Measurements from ENCODE around the gene STAT5A. TPM values are rescaled to one million over a fixed set of nuclear protein-coding genes. Genes with fewer than 3 reads are reported as not detected.
A peak's percentile ranks its signal among the peaks of the same experiment; 100 is the strongest.

STAT5A gene
- total and polyA plus RNA-seq, 3 donors from 2014 or later: 13.7 to 37.0 (median 27.8) TPM

DNA sequence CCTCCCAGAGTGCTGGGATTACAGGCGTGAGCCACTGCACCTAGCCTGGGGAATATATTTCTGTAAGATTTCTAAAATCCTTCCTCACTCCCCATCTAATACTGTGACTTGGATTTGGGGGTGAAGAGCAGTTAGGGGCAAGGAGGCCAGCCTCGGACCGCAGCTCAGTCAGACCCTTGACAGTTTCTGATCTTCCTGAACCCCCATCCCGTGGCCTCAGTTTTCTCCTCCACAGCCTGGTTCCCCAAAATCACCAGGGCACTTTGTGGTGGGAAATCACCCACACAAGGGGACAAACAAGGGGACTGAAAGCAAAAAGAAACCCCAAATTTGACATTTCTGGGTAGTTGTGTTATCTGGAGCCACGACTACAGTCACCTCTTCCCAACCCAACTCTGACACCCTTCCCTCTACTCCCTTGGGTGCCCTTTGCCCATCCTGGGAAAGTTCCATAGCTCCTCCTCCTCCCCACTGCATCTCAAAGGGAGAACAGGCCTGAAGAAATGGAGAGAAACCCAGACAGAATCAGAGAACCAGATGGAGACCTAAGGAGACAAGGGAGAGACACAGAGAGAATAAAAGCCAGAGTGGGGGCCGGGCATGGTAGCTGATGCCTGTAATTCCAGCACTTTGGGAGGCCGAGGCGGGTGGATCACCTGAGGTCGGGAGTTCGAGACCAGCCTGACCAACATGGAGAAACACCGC is 2.8 kb upstream of the STAT5A start:
- Histone ChIP-seq H3K9me3 (no peaks in the 10 kb centered on the region), H3K36me3 (ENCODE audit: low read depth, missing control alignments) (no peaks in the 10 kb centered on the region), H3K4me1 (peaks cover 12% of the 10 kb centered on the region), H3K27me3 (no peaks in the 10 kb centered on the region), H3K4me3 (no peak overlapping the region), H3K27ac (no peak overlapping the region)
- no peak for DNase-seq
- 94 to 96% methylated on average over 10 to 11 of the region's 11 CpGs for WGBS, 2 donors
- TF ChIP-seq POLR2A (IDR thresholded peaks at IDR 0.05): no peak
- TF ChIP-seq, protein P1, sequence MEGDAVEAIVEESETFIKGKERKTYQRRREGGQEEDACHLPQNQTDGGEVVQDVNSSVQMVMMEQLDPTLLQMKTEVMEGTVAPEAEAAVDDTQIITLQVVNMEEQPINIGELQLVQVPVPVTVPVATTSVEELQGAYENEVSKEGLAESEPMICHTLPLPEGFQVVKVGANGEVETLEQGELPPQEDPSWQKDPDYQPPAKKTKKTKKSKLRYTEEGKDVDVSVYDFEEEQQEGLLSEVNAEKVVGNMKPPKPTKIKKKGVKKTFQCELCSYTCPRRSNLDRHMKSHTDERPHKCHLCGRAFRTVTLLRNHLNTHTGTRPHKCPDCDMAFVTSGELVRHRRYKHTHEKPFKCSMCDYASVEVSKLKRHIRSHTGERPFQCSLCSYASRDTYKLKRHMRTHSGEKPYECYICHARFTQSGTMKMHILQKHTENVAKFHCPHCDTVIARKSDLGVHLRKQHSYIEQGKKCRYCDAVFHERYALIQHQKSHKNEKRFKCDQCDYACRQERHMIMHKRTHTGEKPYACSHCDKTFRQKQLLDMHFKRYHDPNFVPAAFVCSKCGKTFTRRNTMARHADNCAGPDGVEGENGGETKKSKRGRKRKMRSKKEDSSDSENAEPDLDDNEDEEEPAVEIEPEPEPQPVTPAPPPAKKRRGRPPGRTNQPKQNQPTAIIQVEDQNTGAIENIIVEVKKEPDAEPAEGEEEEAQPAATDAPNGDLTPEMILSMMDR (IDR thresholded peaks at IDR 0.05): no peak
- intact Hi-C loops (cut with DNase I; ENCODE audit: low total_unique reads): no loop called here

DNA sequence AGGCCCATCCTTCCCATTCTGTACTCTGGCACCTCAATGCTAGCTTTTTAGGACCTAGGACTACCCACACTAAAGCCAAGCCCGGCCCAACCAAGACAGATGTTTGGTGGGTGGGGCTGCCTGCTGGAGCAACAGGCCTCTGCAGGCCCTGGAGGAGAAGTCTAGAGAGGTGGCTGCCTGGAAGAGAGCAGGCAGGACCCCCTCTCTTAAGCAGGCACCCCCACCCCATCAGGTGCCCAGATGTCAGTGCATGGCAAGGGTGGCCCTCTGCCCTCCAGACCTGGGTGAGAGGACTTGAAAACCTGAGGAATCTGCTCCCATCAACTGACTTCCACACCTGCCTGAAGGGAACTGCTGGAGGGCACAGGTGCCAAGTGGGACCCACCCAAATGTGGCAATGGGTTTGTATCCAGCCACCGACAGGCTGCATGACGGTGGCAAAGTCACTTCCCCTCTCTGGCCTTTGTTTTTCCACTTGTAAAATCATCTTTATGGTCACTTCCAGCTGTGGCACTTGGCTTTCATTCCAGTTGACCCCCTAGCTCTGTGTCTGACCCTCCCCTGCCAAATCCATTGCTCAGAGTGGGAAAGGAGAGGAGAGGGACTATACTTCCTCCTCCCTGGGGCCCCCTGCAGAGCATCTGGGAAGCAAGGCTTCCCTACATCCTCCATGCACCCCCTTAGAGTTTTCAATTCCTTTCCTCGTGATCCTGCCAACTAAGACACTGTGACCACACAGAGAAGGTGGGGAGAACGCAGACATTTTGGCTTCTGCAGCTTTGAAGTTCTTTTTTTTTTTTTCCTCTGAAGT is 1.7 kb upstream of the STAT5A start:
- peaks cover 12% of the 10 kb centered on the region for H3K4me1 ChIP-seq
- H3K36me3 ChIP-seq (ENCODE audit: low read depth, missing control alignments): no peaks in the 10 kb centered on the region
- H3K27ac ChIP-seq: peak overlapping the region; percentile 85 to 91
- H3K27me3 ChIP-seq: no peaks in the 10 kb centered on the region
- H3K4me3 ChIP-seq: no peak overlapping the region
- no peaks in the 10 kb centered on the region for H3K9me3 ChIP-seq
- intact Hi-C loops (cut with DNase I; ENCODE audit: low total_unique reads): no loop called here
- peak; percentile 58 for DNase-seq
- no peak for TF ChIP-seq POLR2A (IDR thresholded peaks at IDR 0.05)
- TF ChIP-seq, protein P1 (IDR thresholded peaks at IDR 0.05): no peak
- WGBS, 2 donors: 42 to 52% methylated on average over 5 of the region's 5 CpGs

DNA sequence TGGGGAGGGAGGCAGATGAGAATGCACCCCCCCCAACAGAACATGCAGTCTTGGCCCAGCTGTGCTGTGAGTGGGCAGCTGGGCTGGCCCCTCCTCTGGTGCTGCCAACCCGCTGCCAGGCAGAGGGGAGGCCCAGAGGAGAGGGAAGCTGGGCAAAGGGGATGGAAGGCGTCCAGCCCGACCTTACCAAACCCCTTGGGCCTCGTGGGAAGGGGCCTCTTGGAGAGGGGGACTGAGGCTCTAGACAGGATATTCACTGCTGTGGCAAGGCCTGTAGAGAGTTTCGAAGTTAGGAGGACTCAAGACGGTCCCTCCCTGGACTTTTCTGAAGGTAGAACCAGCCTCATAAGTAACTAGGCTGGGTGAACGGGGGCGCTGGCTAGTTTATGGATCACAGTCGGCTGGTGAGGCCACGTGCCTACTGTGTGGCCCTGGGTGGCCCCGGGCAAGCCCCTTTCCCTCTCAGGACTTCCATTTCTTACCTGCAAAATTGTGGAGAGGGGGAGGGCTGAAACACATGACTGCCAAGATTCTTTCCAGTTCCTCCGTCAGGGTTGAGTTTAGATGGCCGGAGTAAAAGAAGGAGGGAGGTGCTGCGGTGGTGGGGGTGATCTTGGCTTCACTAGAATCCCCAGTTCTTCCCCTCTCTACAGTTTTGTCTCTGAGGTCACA is 857 bp upstream of the STAT5A start:
- Histone ChIP-seq H3K36me3 (ENCODE audit: low read depth, missing control alignments) (no peaks in the 10 kb centered on the region), H3K9me3 (no peaks in the 10 kb centered on the region), H3K27me3 (no peaks in the 10 kb centered on the region), H3K4me1 (peaks cover 16% of the 10 kb centered on the region), H3K27ac (peak overlapping the region; percentile 85 to 91), H3K4me3 (peak overlapping the region; percentile 65 to 69)
- peak; percentile 57 for DNase-seq
- WGBS, 2 donors: 5 to 18% methylated on average over 10 to 14 of the region's 14 CpGs
- intact Hi-C loops (cut with DNase I; ENCODE audit: low total_unique reads): no loop called here
- no peak for TF ChIP-seq POLR2A (IDR thresholded peaks at IDR 0.05)
- TF ChIP-seq, protein P1 (IDR thresholded peaks at IDR 0.05): no peak

DNA sequence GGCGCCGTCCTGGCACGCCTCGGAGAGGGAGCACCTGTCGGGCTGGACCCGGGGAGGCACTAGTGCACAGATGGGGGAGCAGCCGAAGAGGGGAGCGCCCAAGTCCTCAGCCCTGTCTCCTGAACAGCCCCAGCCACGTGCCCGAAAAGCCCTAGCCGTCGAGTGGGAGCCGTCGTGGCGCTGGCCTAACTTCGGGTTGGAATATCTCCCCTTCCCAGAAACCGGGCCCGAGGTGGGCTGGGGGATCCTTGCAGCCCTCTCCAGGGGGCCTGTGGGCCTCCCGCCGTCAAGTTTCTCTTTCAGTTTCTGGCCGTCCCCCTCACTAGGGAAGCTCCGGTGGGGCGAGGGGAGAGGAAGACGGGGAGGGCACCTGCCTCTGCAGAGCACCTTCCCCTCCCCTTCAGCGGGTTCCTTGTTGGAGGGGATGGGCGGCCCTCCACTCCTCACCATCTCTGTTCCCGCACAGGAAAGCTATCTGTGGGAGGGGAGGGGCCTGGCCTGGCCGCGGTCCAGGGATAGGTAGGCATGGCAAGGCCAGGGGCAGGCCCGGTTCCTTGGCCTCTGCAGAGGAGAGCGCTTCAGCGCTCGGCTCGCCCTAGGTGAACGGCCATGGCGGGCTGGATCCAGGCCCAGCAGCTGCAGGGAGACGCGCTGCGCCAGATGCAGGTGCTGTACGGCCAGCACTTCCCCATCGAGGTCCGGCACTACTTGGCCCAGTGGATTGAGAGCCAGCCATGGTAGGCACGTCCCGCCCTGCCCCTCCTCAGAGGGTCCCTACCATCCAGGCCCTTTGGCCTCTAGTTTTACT is 709 bp downstream of the STAT5A start:
- WGBS, 2 donors: 15 to 29% methylated on average over 8 to 39 of the region's 44 CpGs
- Histone ChIP-seq H3K27ac (peak overlapping the region; percentile 77 to 91), H3K9me3 (no peaks in the 10 kb centered on the region), H3K4me1 (peaks cover 19% of the 10 kb centered on the region), H3K36me3 (ENCODE audit: low read depth, missing control alignments) (no peaks in the 10 kb centered on the region), H3K4me3 (peak overlapping the region; percentile 65 to 69), H3K27me3 (no peaks in the 10 kb centered on the region)
- peak; percentile 52 for DNase-seq
- no peak for TF ChIP-seq POLR2A (IDR thresholded peaks at IDR 0.05)
- TF ChIP-seq, protein P1 (IDR thresholded peaks at IDR 0.05): no peak
- intact Hi-C loops (cut with DNase I; ENCODE audit: low total_unique reads): no loop called here
